AG09309 (cell line): ENCODE measurements around the gene DNAH11.

Source experiments
- DNase-seq: peaks from one replicate; pipeline ENCODE4 v3.0.0-alpha.2; 2010; ENCODE audit warnings: low read depth
- H3K4me3 ChIP-seq: 2 replicates; pipeline ENCODE4 v1.5.1; 2011; ENCODE audit warnings: mild to moderate bottlenecking, low read depth, low read length, moderate library complexity; ENCODE audit not compliant: control insufficient read depth
- TF ChIP-seq, protein P1 (sequence below): IDR thresholded peaks from 2 replicates; pipeline ENCODE4 v1.5.1; 2011; ENCODE audit warnings: mild to moderate bottlenecking, low read depth, low read length, inconsistent platforms; ENCODE audit not compliant: insufficient read depth, control insufficient read depth; ENCODE audit errors: missing control alignments

The DNAH11 gene

GRCh38 chr7:21550821-21551531 lies 8.1 kb downstream of the DNAH11 start:
- TF ChIP-seq, protein P1, sequence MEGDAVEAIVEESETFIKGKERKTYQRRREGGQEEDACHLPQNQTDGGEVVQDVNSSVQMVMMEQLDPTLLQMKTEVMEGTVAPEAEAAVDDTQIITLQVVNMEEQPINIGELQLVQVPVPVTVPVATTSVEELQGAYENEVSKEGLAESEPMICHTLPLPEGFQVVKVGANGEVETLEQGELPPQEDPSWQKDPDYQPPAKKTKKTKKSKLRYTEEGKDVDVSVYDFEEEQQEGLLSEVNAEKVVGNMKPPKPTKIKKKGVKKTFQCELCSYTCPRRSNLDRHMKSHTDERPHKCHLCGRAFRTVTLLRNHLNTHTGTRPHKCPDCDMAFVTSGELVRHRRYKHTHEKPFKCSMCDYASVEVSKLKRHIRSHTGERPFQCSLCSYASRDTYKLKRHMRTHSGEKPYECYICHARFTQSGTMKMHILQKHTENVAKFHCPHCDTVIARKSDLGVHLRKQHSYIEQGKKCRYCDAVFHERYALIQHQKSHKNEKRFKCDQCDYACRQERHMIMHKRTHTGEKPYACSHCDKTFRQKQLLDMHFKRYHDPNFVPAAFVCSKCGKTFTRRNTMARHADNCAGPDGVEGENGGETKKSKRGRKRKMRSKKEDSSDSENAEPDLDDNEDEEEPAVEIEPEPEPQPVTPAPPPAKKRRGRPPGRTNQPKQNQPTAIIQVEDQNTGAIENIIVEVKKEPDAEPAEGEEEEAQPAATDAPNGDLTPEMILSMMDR = no peak
- no peak overlapping the region for H3K4me3 ChIP-seq
- no peak for DNase-seq

- TF ChIP-seq, protein P1 = no peak
- DNase-seq = no peak
These were observed 19.5 kb downstream of the DNAH11 start for GRCh38 chr7:21562385-21562784.

GRCh38 chr7:21565614-21566013 lies 22.8 kb downstream of the DNAH11 start:
- no peak for DNase-seq
- no peak overlapping the region for H3K4me3 ChIP-seq
- TF ChIP-seq, protein P1 = no peak

More at GRCh38 chr7:21562385-21562784, 19.5 kb downstream of the DNAH11 start:
- no peak overlapping the region for H3K4me3 ChIP-seq

DNA sequence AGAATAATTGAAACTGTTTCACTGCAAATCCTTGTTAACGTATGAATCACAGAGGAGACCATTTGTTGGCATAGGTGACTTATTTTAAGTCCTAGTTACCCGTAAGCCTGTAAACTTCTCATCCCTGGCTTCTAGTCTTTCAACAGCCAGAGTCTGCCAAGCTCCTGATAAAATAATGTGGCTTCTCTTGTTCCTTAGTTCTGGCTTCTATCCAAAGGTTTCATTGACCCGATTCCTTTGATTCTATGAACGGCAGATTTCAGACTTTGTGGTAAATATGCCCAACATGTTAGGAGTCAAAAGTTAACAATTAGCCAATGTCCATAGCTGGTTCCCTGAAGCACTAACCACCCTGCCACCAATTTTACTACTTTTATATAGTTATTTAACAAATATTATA lies 23.3 kb downstream of the DNAH11 start:
- no peak for DNase-seq
- H3K4me3 ChIP-seq = no peak overlapping the region
- TF ChIP-seq, protein P1 = no peak

DNA sequence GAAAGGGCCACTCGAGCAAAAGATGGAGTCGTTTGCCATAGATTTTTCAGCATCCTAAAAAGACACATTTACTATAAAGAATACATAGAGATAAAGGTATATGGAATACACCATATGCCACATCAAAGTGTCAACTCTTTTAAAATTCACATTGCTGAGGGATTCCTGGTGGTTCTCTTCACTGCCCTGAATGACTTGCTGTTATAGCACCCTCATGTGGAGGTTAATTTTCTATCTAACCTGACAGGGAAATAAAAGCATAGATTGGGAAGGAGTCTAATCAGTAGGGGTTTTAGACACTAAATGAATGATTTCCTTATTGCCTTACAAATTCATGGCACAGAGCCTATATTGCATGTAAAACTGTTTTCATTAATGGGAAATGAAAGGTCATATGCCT lies 25.9 kb downstream of the DNAH11 start:
- TF ChIP-seq, protein P1 = no peak
- H3K4me3 ChIP-seq = no peak overlapping the region
- no peak for DNase-seq

DNA sequence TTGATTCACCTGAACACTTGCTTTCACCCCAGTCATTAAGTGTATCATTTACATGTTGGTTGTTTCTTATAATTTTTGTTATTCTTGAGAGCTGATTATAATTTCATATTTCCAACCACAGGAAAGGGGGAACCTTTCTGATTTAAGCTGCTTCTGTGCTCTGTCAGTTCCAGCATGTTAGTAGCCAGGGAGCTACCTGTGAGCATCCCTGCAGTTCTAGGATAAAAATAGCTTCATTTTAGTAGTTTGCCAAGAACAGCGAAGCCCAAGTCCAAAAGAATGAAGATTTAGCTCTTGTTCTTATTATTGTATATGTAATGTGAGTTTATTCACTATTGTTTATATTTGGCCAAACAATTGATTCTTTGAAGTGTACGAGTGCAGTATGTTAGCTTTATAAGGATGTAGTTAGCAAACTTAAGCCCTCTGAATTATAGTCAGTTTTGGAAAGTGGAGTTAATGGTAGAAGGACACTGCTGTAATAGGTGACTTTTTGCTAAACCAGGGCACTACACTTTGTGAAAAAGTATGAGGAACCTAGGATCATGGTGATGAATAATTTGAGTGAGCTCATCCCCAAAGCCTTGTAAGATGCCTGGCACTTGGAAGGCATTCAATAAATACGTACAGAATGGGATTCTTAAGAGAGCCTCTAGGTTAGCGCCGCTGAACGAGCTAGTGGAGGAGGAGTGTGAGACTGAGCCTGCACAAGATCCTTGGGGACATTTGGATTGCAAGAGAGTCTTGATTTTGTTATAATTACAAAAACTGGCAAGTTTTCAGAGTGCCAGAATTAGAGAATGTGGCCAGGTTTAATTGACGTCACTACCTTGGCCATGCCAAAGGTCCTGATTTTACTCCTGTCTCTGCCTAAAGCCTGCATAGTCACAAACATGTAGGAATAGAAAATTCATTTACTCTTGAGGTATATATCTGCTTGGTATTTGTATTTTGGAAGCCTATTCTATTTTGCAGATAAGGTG lies 29.8 kb downstream of the DNAH11 start:
- H3K4me3 ChIP-seq = no peak overlapping the region
- DNase-seq = no peak
- TF ChIP-seq, protein P1 = no peak
